GM12864 (cell line): Measurements from ENCODE around the gene MACROD2.

ENCODE experiments used
- DNase-seq: peaks from one replicate; pipeline ENCODE4 v3.0.0-alpha.2; 2011; ENCODE audit warnings: low read depth
- H3K4me3 ChIP-seq: 2 replicates; pipeline ENCODE4 v1.5.1; 2011; ENCODE audit warnings: mild to moderate bottlenecking, low read depth, low read length, control low read depth
- CTCF ChIP-seq: IDR thresholded peaks from 2 replicates; pipeline ENCODE4 v1.5.1; 2011; ENCODE audit warnings: low read depth, mild to moderate bottlenecking, moderate library complexity, low read length, control low read depth, inconsistent platforms; ENCODE audit errors: missing control alignments

The MACROD2 gene

GRCh38 chr20:16040742-16041141 lies 2045.4 kb downstream of the MACROD2 start:
- TF ChIP-seq CTCF: no peak
- no peak overlapping the region for H3K4me3 ChIP-seq
- no peak for DNase-seq

- no peak for TF ChIP-seq CTCF
- H3K4me3 ChIP-seq: no peak overlapping the region
- no peak for DNase-seq
Measured at GRCh38 chr20:16042731-16043130, 2047.4 kb downstream of the MACROD2 start.

GRCh38 chr20:16043931-16044330 lies 2048.6 kb downstream of the MACROD2 start:
- TF ChIP-seq CTCF: no peak
- DNase-seq: no peak
- no peak overlapping the region for H3K4me3 ChIP-seq

GRCh38 chr20:16048876-16049275 lies 2053.6 kb downstream of the MACROD2 start:
- no peak for DNase-seq
- no peak for TF ChIP-seq CTCF
- H3K4me3 ChIP-seq: no peak overlapping the region

GRCh38 chr20:16049529-16050093 lies 2054.3 kb downstream of the MACROD2 start:
- no peak for TF ChIP-seq CTCF
- no peak for DNase-seq
- H3K4me3 ChIP-seq: no peak overlapping the region

- H3K4me3 ChIP-seq: no peak overlapping the region
- DNase-seq: no peak
- TF ChIP-seq CTCF: no peak
Measured at GRCh38 chr20:16050366-16050765, 2055.1 kb downstream of the MACROD2 start.

- DNase-seq: no peak
- no peak overlapping the region for H3K4me3 ChIP-seq
- no peak for TF ChIP-seq CTCF
Measured at GRCh38 chr20:16051968-16052367, 2056.7 kb downstream of the MACROD2 start.
